ENCODE results near the gene CYTH1.

CYTH1 gene

DNA sequence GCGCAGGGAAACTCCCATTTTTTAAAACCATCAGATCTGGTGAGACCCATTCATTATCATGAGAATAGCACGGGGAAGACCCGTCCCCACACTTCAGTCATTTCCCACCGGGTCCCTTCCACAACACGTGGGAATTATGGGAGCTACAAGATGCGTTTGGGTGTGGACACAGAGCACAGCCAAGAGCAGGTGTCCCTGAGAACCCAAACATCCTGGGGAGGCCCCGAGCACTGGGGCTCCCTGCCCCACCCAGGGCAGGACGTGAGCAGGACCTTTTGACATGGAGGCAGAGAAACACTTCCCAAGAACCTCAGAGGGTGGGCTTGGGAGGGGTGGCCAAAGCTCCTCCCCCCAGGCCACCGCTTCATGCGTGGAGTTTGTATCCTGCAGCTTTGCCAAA is 115.0 kb downstream of the CYTH1 start:
- H3K9me3 ChIP-seq, result no peaks in the 10 kb centered on the region
- no peak overlapping the region for H3K4me3 ChIP-seq (ENCODE audit: low read depth in 1 of 2, low read length in 1 of 2)
- no peak overlapping the region for H3K27ac ChIP-seq
- peaks cover 15% of the 10 kb centered on the region for H3K27me3 ChIP-seq
- H3K4me1 ChIP-seq (ENCODE audit: control insufficient read depth in 1 of 2, insufficient read depth in 1 of 2, low read depth in 1 of 2, low read length in 1 of 2), result peaks cover 15 to 20% of the 10 kb centered on the region in 2 experiments
- TF ChIP-seq CTCF (IDR thresholded peaks at IDR 0.05), result no peak
- H3K36me3 ChIP-seq, result peaks cover 30% of the 10 kb centered on the region

- no peak for TF ChIP-seq CTCF (IDR thresholded peaks at IDR 0.05)
- Histone ChIP-seq H3K27me3 (peaks cover 15% of the 10 kb centered on the region), H3K9me3 (no peaks in the 10 kb centered on the region), H3K4me1 (ENCODE audit: control insufficient read depth in 1 of 2, insufficient read depth in 1 of 2, low read depth in 1 of 2, low read length in 1 of 2) (peaks cover 15 to 20% of the 10 kb centered on the region in 2 experiments), H3K27ac (no peak overlapping the region), H3K4me3 (ENCODE audit: low read depth in 1 of 2, low read length in 1 of 2) (no peak overlapping the region), H3K36me3 (peaks cover 23% of the 10 kb centered on the region)
Measured at GRCh38 chr17:78665952-78666920, 115.8 kb downstream of the CYTH1 start.

DNA sequence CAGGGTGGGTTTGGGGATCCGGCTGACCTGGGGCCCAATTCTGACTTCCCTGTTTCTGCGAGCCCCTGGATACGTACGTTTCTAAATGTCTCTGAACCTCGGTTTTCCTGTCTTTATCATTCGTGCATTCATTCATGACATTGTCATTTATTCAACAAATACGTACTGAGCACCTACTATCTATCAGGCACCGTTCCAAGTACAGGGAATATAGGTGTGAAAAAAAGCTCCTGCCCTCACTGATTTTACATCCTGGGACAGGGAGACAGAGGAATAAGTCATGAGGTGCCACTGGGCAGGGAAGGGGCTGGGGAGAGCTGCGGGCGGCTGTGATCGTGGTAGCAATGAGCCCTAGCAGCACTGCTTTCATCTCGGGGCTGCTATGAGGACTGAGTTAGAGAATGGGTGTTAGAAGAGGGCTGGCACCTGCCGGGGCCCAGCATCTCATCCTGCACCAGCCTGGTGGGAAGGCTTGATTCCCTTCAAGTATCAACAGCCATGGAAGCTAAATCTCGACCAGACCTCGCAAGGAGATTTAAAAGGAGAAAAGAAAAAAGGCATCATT is 116.6 kb downstream of the CYTH1 start:
- Histone ChIP-seq H3K9me3 (no peaks in the 10 kb centered on the region), H3K27ac (no peak overlapping the region), H3K27me3 (peaks cover 15% of the 10 kb centered on the region), H3K4me1 (ENCODE audit: control insufficient read depth in 1 of 2, insufficient read depth in 1 of 2, low read depth in 1 of 2, low read length in 1 of 2) (peaks cover 15 to 20% of the 10 kb centered on the region in 2 experiments), H3K4me3 (ENCODE audit: low read depth in 1 of 2, low read length in 1 of 2) (no peak overlapping the region), H3K36me3 (peaks cover 16% of the 10 kb centered on the region)
- TF ChIP-seq CTCF (IDR thresholded peaks at IDR 0.05), result no peak

GRCh38 chr17:78664476-78665386 is 117.3 kb downstream of the CYTH1 start:
- H3K27ac ChIP-seq, result no peak overlapping the region
- H3K4me3 ChIP-seq (ENCODE audit: low read depth in 1 of 2, low read length in 1 of 2), result no peak overlapping the region
- H3K9me3 ChIP-seq, result no peaks in the 10 kb centered on the region
- peaks cover 15 to 20% of the 10 kb centered on the region in 2 experiments for H3K4me1 ChIP-seq (ENCODE audit: control insufficient read depth in 1 of 2, insufficient read depth in 1 of 2, low read depth in 1 of 2, low read length in 1 of 2)
- peaks cover 10% of the 10 kb centered on the region for H3K36me3 ChIP-seq
- peaks cover 15% of the 10 kb centered on the region for H3K27me3 ChIP-seq
- no peak for TF ChIP-seq CTCF (IDR thresholded peaks at IDR 0.05)

DNA sequence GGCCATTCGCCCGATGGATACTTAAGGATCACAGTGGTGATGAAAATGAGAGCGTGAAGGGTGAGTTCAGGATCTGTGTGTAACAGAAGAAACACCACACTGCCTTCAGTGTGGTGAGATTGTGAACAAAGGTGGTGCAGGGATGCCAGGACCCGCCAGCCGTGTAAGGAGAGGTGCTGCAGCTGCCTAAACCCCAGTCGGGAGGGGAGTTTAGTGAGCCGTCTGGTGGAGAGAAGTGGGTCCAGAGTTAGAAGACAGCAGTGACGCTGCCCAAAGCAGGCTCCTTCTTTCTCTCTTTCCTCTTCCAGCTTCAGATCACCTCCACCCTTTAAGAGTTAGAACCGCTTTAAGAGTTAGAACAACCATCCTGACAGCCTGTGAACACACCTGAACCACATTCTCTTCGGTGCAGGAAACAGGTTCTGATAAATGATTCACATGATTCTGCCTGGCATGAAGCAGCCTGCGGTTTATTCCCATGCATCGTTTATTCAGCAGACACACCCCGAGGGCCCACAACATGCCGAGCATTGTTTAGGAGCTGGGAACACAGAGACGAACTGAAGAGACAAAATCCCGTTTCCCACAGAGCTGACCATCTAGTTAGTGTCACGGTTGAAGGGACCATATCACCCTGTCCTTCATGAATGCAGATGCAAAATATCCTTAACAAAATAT is 120.8 kb downstream of the CYTH1 start:
- Histone ChIP-seq H3K4me1 (ENCODE audit: control insufficient read depth in 1 of 2, insufficient read depth in 1 of 2, low read depth in 1 of 2, low read length in 1 of 2) (peaks cover 9 to 13% of the 10 kb centered on the region in 2 experiments), H3K27me3 (peaks cover 15% of the 10 kb centered on the region), H3K27ac (no peak overlapping the region), H3K4me3 (ENCODE audit: low read depth in 1 of 2, low read length in 1 of 2) (no peak overlapping the region), H3K36me3 (no peaks in the 10 kb centered on the region), H3K9me3 (no peaks in the 10 kb centered on the region)
- no peak for TF ChIP-seq CTCF (IDR thresholded peaks at IDR 0.05)
